Subcutaneous abdominal adipose tissue (tissue), 5 donors: ENCODE measurements around the gene FKBP14.

Experiments used
- H3K27ac ChIP-seq: one replicate; pipeline ENCODE4 v1.7.0; 2013; ENCODE audit warnings: low read depth, mild to moderate bottlenecking, inconsistent platforms, low read length, moderate library complexity
- H3K27me3 ChIP-seq, 5 donors: one replicate each; pipeline ENCODE4 v1.7.0; 2013; ENCODE audit warnings: low read length in 5 of 5, inconsistent platforms in 1 of 5; ENCODE audit not compliant: control insufficient read depth in 5 of 5, insufficient read depth in 4 of 5
- H3K36me3 ChIP-seq, 5 donors: one replicate each; pipeline ENCODE4 v1.7.0; 2013; ENCODE audit warnings: low read length in 5 of 5; ENCODE audit not compliant: control insufficient read depth in 5 of 5, insufficient read depth in 5 of 5
- H3K4me1 ChIP-seq, 5 donors: one replicate each; pipeline ENCODE4 v1.7.0; 2013; ENCODE audit warnings: low read length in 5 of 5, mild to moderate bottlenecking in 3 of 5, moderate library complexity in 1 of 5; ENCODE audit not compliant: control insufficient read depth in 5 of 5, insufficient read depth in 5 of 5
- H3K4me3 ChIP-seq, 5 donors: one replicate each; pipeline ENCODE4 v1.7.0; 2013; ENCODE audit warnings: low read length in 5 of 5, low read depth in 1 of 5
- H3K9ac ChIP-seq, 5 donors: one replicate each; pipeline ENCODE4 v1.7.0; 2013; ENCODE audit warnings: low read length in 5 of 5, mild to moderate bottlenecking in 4 of 5, moderate library complexity in 3 of 5
- H3K9me3 ChIP-seq, 5 donors: one replicate each; pipeline ENCODE4 v1.7.0; 2013; ENCODE audit warnings: low read length in 5 of 5; ENCODE audit not compliant: control insufficient read depth in 5 of 5
- donor health status: healthy.
- donor health status: healthy.
- donor health status: healthy.
- donor health status: healthy.
- donor health status: healthy.

The FKBP14 gene

GRCh38 chr7:30022991-30023390 lies 3.5 kb downstream of the FKBP14 start:
- H3K27ac ChIP-seq: no peak overlapping the region
- H3K9me3 ChIP-seq: no peaks in the 10 kb centered on the region
- peaks cover 0 to 4% (median 0%) of the 10 kb centered on the region in 5 donors for H3K36me3 ChIP-seq
- no peak overlapping the region for H3K9ac ChIP-seq
- no peak overlapping the region for H3K4me3 ChIP-seq
- no peaks in the 10 kb centered on the region for H3K27me3 ChIP-seq
- peaks cover 4 to 27% (median 24%) of the 10 kb centered on the region in 5 donors for H3K4me1 ChIP-seq

GRCh38 chr7:30020535-30020934 lies 6.0 kb downstream of the FKBP14 start:
- Histone ChIP-seq H3K27ac (no peak overlapping the region), H3K4me1 (peaks cover 0 to 9% (median 8%) of the 10 kb centered on the region in 5 donors)

GRCh38 chr7:30019960-30020359 lies 6.5 kb downstream of the FKBP14 start:
- no peak overlapping the region for H3K27ac ChIP-seq
- no peaks in the 10 kb centered on the region for H3K9me3 ChIP-seq
- H3K4me3 ChIP-seq: no peak overlapping the region
- no peak overlapping the region for H3K9ac ChIP-seq
- peaks cover 0 to 5% (median 3%) of the 10 kb centered on the region in 5 donors for H3K36me3 ChIP-seq
- H3K4me1 ChIP-seq: peaks cover 0 to 3% (median 2%) of the 10 kb centered on the region in 5 donors
- H3K27me3 ChIP-seq: no peaks in the 10 kb centered on the region

More at GRCh38 chr7:30020535-30020934, 6.0 kb downstream of the FKBP14 start:
- Histone ChIP-seq H3K9me3 (no peaks in the 10 kb centered on the region), H3K27me3 (no peaks in the 10 kb centered on the region), H3K4me3 (no peak overlapping the region), H3K9ac (no peak overlapping the region), H3K36me3 (peaks cover 0 to 4% (median 3%) of the 10 kb centered on the region in 5 donors)

- Histone ChIP-seq H3K9me3 (no peaks in the 10 kb centered on the region), H3K4me1 (no peaks in the 10 kb centered on the region), H3K27ac (no peak overlapping the region), H3K4me3 (no peak overlapping the region), H3K27me3 (no peaks in the 10 kb centered on the region), H3K36me3 (peaks cover 0 to 6% (median 4%) of the 10 kb centered on the region in 5 donors), H3K9ac (no peak overlapping the region)
Measured at GRCh38 chr7:30019387-30019786, 7.1 kb downstream of the FKBP14 start.

- peaks cover 3 to 13% (median 7%) of the 10 kb centered on the region in 5 donors for H3K36me3 ChIP-seq
- no peaks in the 10 kb centered on the region for H3K9me3 ChIP-seq
Measured at GRCh38 chr7:30018451-30018850, 8.1 kb downstream of the FKBP14 start.

GRCh38 chr7:30012757-30013156 lies 13.7 kb downstream of the FKBP14 start:
- H3K4me3 ChIP-seq: no peak overlapping the region
- H3K9me3 ChIP-seq: no peaks in the 10 kb centered on the region
- H3K27me3 ChIP-seq: no peaks in the 10 kb centered on the region
- no peak overlapping the region for H3K9ac ChIP-seq
- no peak overlapping the region for H3K27ac ChIP-seq
- H3K36me3 ChIP-seq: peaks cover 2 to 16% (median 4%) of the 10 kb centered on the region in 5 donors
- no peaks in the 10 kb centered on the region for H3K4me1 ChIP-seq

More at GRCh38 chr7:30018451-30018850, 8.1 kb downstream of the FKBP14 start:
- Histone ChIP-seq H3K9ac (no peak overlapping the region), H3K4me1 (no peaks in the 10 kb centered on the region), H3K4me3 (no peak overlapping the region), H3K27me3 (no peaks in the 10 kb centered on the region), H3K27ac (no peak overlapping the region)

GRCh38 chr7:30010021-30010420 lies 16.5 kb downstream of the FKBP14 start:
- H3K9ac ChIP-seq: no peak overlapping the region

GRCh38 chr7:30005464-30005863 lies 21.0 kb downstream of the FKBP14 start:
- Histone ChIP-seq H3K27me3 (no peaks in the 10 kb centered on the region), H3K9me3 (no peaks in the 10 kb centered on the region), H3K27ac (no peak overlapping the region), H3K9ac (no peak overlapping the region), H3K36me3 (no peaks in the 10 kb centered on the region), H3K4me3 (no peak overlapping the region), H3K4me1 (no peaks in the 10 kb centered on the region)

More at GRCh38 chr7:30010021-30010420, 16.5 kb downstream of the FKBP14 start:
- H3K36me3 ChIP-seq: peaks cover 2 to 16% (median 4%) of the 10 kb centered on the region in 5 donors
- no peaks in the 10 kb centered on the region for H3K27me3 ChIP-seq
- H3K9me3 ChIP-seq: no peaks in the 10 kb centered on the region
- H3K27ac ChIP-seq: no peak overlapping the region
- H3K4me1 ChIP-seq: no peaks in the 10 kb centered on the region
- no peak overlapping the region for H3K4me3 ChIP-seq

GRCh38 chr7:30003098-30003497 lies 23.4 kb downstream of the FKBP14 start:
- H3K9ac ChIP-seq: no peak overlapping the region
- H3K4me1 ChIP-seq: no peaks in the 10 kb centered on the region
- H3K9me3 ChIP-seq: no peaks in the 10 kb centered on the region
- no peaks in the 10 kb centered on the region for H3K27me3 ChIP-seq
- no peaks in the 10 kb centered on the region for H3K36me3 ChIP-seq
- no peak overlapping the region for H3K27ac ChIP-seq
- no peak overlapping the region for H3K4me3 ChIP-seq

- H3K36me3 ChIP-seq: no peaks in the 10 kb centered on the region
- no peak overlapping the region for H3K4me3 ChIP-seq
- no peaks in the 10 kb centered on the region for H3K27me3 ChIP-seq
- no peaks in the 10 kb centered on the region for H3K9me3 ChIP-seq
- no peak overlapping the region for H3K9ac ChIP-seq
- H3K4me1 ChIP-seq: no peaks in the 10 kb centered on the region
- no peak overlapping the region for H3K27ac ChIP-seq
Measured at GRCh38 chr7:30001998-30002397, 24.5 kb downstream of the FKBP14 start.
